Gastrocnemius medialis (tissue), 4 donors: ENCODE results near the gene FIBCD1.

ENCODE experiments used
- CTCF ChIP-seq, 5 experiments: fragments of 450-650 bp in 3 of 5; fragments of 200-600 bp in 2 of 5; sonication (generic) in 2 of 5; IDR thresholded peaks in 4 of 5; conservative IDR thresholded peaks in 1 of 5; 1 replicate in 4 of 5; 2 replicates in 1 of 5; pipeline ENCODE4 v1.5.1; 2016 to 2019; ENCODE audit warnings: antibody characterized with exemption in 5 of 5, mild to moderate bottlenecking in 3 of 5, moderate library complexity in 3 of 5
- POLR2A ChIP-seq, 2 donors: fragments of 450-650 bp; IDR thresholded peaks; one replicate each; pipeline ENCODE4 v1.6.1; 2017; ENCODE audit warnings: antibody characterized with exemption in 2 of 2, mild to moderate bottlenecking in 2 of 2, moderate library complexity in 2 of 2

GRCh38 chr9:130865921-130866320 lies 73.1 kb downstream of the FIBCD1 start:
- no peak for TF ChIP-seq CTCF (IDR thresholded peaks at IDR 0.05 in 4 of 5, conservative IDR thresholded peaks at IDR 0.05 in 1 of 5)
- TF ChIP-seq POLR2A (IDR thresholded peaks at IDR 0.05): no peak
